ENCODE measurements around the gene TEDC1. TPM values are rescaled to one million over a fixed set of nuclear protein-coding genes. Genes with fewer than 3 reads are reported as not detected.

TEDC1 gene
- total RNA-seq, 1 donor from 2014 or later: 4.0 TPM

- peaks cover 25% of the 10 kb centered on the region for H3K27me3 ChIP-seq (ENCODE audit: low read depth)
- no peak overlapping the region for H3K27ac ChIP-seq (replicated peaks)
- H3K4me3 ChIP-seq: peak overlapping the region; percentile 81
- peaks cover 41% of the 10 kb centered on the region for H3K4me1 ChIP-seq
- H3K9me3 ChIP-seq (replicated peaks): no peaks in the 10 kb centered on the region
- intact Hi-C loops (cut with micrococcal nuclease): no loop called here
- H3K36me3 ChIP-seq: no peaks in the 10 kb centered on the region
- DNase-seq: no peak
- TF ChIP-seq, protein P1, sequence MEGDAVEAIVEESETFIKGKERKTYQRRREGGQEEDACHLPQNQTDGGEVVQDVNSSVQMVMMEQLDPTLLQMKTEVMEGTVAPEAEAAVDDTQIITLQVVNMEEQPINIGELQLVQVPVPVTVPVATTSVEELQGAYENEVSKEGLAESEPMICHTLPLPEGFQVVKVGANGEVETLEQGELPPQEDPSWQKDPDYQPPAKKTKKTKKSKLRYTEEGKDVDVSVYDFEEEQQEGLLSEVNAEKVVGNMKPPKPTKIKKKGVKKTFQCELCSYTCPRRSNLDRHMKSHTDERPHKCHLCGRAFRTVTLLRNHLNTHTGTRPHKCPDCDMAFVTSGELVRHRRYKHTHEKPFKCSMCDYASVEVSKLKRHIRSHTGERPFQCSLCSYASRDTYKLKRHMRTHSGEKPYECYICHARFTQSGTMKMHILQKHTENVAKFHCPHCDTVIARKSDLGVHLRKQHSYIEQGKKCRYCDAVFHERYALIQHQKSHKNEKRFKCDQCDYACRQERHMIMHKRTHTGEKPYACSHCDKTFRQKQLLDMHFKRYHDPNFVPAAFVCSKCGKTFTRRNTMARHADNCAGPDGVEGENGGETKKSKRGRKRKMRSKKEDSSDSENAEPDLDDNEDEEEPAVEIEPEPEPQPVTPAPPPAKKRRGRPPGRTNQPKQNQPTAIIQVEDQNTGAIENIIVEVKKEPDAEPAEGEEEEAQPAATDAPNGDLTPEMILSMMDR (IDR thresholded peaks at IDR 0.05; ENCODE audit: borderline replicate concordance): peak; percentile 52
These were observed 37.7 kb downstream of the TEDC1 start for GRCh38 chr14:105528586-105529318.

DNA sequence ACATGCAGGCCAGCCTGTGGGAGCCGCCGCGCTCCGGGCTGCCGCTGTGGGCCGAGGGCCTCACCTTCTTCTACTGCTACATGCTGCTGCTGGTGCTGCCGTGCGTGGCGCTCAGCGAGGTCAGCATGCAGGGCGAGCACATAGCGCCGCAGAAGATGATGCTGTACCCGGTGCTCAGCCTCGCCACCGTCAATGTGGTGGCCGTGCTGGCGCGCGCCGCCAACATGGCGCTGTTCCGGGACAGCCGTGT, 38.2 kb downstream of the TEDC1 start:
- Histone ChIP-seq H3K4me3 (peak overlapping the region; percentile 81), H3K27ac (replicated peaks) (no peak overlapping the region), H3K4me1 (peaks cover 41% of the 10 kb centered on the region), H3K36me3 (no peaks in the 10 kb centered on the region), H3K27me3 (ENCODE audit: low read depth) (peaks cover 25% of the 10 kb centered on the region), H3K9me3 (replicated peaks) (no peaks in the 10 kb centered on the region)
- TF ChIP-seq, protein P1 (IDR thresholded peaks at IDR 0.05; ENCODE audit: borderline replicate concordance): no peak
- no peak for DNase-seq
- intact Hi-C loops (cut with micrococcal nuclease): no loop called here

- DNase-seq: no peak
- H3K4me3 ChIP-seq: peak overlapping the region; percentile 81
- TF ChIP-seq, protein P1 (IDR thresholded peaks at IDR 0.05; ENCODE audit: borderline replicate concordance): no peak
- H3K36me3 ChIP-seq: no peaks in the 10 kb centered on the region
- peaks cover 41% of the 10 kb centered on the region for H3K4me1 ChIP-seq
- intact Hi-C loops (cut with micrococcal nuclease): no loop called here
- H3K27me3 ChIP-seq (ENCODE audit: low read depth): peaks cover 25% of the 10 kb centered on the region
- H3K9me3 ChIP-seq (replicated peaks): no peaks in the 10 kb centered on the region
- no peak overlapping the region for H3K27ac ChIP-seq (replicated peaks)
These were observed 38.7 kb downstream of the TEDC1 start for GRCh38 chr14:105529569-105530284.

DNA sequence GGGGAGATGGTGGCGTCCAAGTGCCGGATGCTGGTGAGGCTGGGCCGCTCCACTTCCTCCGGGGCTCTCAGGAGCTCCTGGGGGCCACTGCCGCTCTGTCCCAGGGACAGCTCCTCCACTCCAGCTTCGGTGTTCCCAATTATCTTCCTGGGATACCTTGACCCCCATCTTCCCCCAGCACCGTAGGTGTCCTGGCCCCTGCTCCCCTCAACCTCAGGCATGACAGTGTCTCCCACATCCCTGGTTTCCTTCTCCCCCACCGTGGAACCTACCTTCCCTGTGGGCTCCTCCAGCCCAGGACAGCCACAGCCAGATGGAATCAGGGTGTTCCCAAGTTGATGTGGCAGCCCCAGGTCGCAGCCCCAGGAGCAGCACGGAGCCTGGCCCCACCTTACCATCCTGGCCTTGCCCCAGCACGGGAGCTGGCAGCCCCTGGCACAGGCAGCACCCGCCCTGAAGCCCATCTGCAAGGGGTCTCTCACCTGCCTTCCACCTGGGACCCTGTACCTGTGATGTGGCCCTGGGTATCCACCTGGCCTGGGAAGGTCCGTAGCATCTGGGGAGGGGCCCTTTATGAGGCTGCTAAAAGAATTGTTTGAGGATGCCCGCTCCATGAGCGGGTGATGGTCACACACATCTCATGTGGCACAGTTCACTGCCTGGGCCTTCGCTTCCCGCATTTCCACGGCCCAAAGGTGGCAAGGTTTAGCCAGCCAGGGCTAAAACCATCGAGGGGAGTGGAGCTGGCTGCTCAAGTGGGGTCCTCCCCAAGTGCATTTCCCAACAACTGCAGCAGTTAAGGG, 39.4 kb downstream of the TEDC1 start:
- Histone ChIP-seq H3K27me3 (ENCODE audit: low read depth) (peaks cover 33% of the 10 kb centered on the region), H3K4me3 (no peak overlapping the region), H3K27ac (replicated peaks) (no peak overlapping the region), H3K4me1 (peaks cover 41% of the 10 kb centered on the region), H3K9me3 (replicated peaks) (no peaks in the 10 kb centered on the region), H3K36me3 (no peaks in the 10 kb centered on the region)
- intact Hi-C loops (cut with micrococcal nuclease): no loop called here
- TF ChIP-seq, protein P1 (IDR thresholded peaks at IDR 0.05; ENCODE audit: borderline replicate concordance): no peak
- no peak for DNase-seq

DNA sequence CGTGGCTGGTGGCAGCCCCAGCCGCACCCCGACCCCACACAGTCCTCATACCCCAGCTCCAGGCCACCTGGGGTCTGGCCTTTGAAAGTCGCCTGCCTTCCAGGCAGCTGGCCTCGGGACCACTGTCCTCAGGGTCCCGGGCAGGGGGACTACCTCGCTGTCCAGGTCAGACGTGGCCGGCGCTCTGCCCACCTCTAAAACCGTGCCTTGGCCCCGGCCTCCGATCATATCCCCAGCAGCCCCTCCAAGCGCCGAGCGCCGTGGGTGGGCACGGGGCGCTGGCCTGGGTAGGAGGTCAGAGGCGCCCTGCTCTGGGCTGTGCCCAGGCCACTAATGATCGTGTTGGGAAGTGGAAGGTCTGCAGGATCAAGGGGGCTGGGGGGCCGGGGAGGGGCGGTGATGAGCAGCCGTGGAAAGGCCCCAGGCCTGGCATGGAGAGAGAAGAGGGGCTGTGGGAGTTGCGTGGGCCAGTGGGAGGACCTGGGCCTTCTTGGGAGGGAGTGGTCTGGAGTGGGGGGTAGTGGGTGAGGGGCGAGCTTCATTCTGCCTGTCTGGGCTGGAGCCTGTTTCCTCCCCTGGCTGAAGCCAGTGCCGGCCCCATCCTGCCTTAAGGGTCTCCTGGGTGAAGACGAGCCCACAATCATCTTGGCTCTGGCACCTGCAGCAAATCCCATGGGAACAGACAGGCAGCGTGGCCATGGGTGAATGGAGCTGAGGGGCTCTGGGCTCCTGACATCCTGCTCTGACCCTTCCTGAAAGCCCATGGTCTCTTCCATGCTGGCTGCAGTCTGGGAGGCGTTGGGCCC, 40.2 kb downstream of the TEDC1 start:
- Histone ChIP-seq H3K27me3 (ENCODE audit: low read depth) (peaks cover 41% of the 10 kb centered on the region), H3K9me3 (replicated peaks) (no peaks in the 10 kb centered on the region), H3K4me1 (peaks cover 36% of the 10 kb centered on the region), H3K27ac (replicated peaks) (no peak overlapping the region), H3K4me3 (no peak overlapping the region), H3K36me3 (no peaks in the 10 kb centered on the region)
- TF ChIP-seq, protein P1 (IDR thresholded peaks at IDR 0.05; ENCODE audit: borderline replicate concordance): no peak
- no peak for DNase-seq
- intact Hi-C loops (cut with micrococcal nuclease): no loop called here

Measured in left ventricle myocardium inferior (tissue), 1 donor.